Stimulated activated CD8-positive, alpha-beta memory T cell treated with anti-CD3 and anti-CD28 coated beads, Interleukin-7, amount 100 ng/mL, for 1 hour (primary cell): ENCODE data around the gene KDM6A.
"Not testable (repeated sequence)": the region's sequence is repeated elsewhere in the genome, so short reads cannot be mapped to it uniquely, and the experiment has no call there.

Source experiments
- DNase-seq, 2 donors: peaks; one replicate each; pipeline ENCODE4 v3.0.0-alpha.2; 2020; ENCODE audit warnings: low read depth in 2 of 2

Gene KDM6A

GRCh38 chrX:44922980-44923379, 50.0 kb downstream of the KDM6A start:
- no peak for DNase-seq

GRCh38 chrX:44927398-44927797, 54.4 kb downstream of the KDM6A start:
- no peak for DNase-seq

DNA sequence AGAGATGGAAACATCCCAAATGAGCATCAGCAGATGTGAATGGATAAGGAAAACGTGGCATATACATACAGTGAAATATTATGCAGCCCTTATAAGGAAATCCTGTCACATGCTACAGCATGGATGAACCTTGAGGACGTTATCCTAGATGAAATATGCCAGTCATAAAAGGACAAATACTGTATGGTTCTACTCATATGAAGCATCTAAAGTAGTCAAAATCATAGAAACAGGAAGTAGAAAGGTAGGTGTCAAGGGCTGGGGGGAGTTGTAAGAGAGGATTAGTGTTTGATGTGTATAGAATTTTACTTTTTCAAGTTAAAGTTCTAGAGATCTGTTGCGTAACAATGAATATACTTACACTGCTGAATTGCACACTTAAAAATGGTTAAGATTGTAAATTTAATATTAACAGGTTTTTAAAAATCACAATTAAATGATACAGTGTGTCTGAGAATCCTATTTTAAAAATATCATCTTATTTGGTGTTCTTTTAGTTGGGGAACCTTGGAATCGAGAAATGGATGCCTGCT, 58.5 kb downstream of the KDM6A start:
- DNase-seq, result no peak

- DNase-seq, result no peak
Observed at GRCh38 chrX:44935172-44935571, 62.2 kb downstream of the KDM6A start.

GRCh38 chrX:44935640-44936039, 62.7 kb downstream of the KDM6A start:
- no peak for DNase-seq

DNA sequence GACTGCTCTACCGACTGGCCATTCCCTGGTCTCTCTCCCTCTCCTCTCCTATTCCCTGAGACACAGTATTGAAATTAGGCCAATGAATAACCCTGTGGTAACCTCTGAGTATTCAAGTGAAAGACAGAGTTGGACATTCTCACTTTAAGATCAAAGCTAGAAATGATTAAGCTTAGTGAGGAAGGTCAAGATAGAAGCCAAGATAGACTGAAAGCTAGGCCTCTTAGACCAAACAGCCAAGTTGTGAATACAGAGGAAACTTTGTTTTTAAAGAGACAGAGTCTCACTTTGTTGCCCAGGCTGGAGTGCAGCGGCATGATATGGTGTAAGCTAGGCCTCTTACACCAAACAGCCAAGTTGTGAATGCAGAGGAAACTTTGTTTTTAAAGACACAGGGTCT, 64.6 kb downstream of the KDM6A start:
- DNase-seq, result no peak

DNA sequence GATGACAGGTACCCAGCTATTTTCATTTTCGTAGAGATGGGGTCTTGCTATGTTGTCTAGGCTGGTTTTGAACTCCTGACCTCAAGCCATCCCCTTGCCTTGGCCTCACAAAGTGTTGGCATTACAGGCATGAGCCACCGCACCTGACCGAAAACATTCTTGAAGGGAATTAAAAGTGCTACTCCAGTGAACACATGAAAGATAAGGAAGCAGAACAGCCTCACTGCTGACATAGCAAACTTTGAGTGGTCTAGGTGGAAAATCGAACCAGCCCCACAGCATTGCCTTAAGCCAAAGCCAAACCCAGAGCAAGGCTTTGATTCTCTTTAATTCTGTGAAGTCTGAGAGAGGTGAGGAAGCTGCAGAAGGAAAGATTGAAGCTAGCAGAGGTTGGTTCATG, 65.1 kb downstream of the KDM6A start:
- no peak for DNase-seq

- DNase-seq, result not testable (repeated sequence)
Observed at GRCh38 chrX:44940541-44940940, 67.6 kb downstream of the KDM6A start.

GRCh38 chrX:44943007-44943406, 70.0 kb downstream of the KDM6A start:
- DNase-seq, result no peak

DNA sequence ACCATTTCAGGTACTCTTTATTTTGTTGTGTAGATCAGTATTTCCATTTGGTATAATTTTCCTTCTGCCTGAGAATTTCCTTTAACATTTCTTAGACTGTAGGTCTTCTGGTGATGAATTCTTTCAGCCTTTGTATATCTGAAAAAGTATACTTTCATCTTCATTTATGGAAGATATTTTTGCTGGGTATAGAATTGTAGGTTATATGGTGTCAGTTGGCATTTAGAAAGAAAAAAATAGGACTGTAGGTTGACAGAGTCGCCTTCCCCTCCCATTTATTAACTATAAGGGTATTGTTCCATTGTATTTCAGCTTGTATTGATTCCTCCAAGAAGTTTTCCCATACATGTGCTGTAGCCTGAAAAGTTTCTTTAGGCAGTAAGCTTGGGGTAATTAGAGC, 71.9 kb downstream of the KDM6A start:
- no peak for DNase-seq

GRCh38 chrX:44945736-44946135, 72.7 kb downstream of the KDM6A start:
- no peak for DNase-seq

DNA sequence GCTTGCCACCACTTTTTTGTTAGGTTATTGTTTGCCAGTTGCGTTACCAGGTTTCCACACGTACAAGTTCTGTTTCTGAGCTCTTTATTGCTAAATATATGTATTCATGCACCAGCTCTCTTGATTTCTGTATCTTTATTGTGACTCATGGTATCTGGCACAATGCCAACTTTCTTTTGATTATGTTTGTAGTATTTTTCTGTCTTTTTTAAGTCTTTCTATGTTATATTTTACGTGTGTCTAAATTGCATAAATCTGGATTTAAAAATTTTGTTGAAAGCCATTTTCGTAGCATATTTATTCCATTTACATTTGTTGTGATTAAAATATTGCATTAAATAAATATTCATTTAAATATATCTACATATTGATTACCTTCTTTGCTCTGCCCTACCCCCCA, 73.8 kb downstream of the KDM6A start:
- DNase-seq, result no peak

GRCh38 chrX:44947995-44948394, 75.0 kb downstream of the KDM6A start:
- DNase-seq, result no peak

DNA sequence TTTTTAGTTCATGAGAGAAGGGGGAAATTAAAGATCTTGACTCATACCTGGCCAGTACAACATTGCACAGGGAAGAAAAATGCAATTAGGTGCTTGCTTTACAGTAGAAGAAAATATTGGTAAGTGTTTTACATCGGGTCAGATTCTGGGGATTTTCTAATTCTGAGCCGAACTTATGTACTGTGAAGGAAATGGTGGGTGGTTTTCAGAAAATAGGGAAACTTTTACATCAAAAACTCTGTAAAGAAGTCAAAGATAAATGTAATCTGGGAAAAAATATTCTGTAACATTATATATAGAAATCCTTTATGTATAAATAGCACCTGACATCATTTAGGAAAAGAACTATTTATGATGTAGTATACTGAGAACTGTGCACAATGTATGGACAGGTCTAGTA, 75.4 kb downstream of the KDM6A start:
- no peak for DNase-seq

DNA sequence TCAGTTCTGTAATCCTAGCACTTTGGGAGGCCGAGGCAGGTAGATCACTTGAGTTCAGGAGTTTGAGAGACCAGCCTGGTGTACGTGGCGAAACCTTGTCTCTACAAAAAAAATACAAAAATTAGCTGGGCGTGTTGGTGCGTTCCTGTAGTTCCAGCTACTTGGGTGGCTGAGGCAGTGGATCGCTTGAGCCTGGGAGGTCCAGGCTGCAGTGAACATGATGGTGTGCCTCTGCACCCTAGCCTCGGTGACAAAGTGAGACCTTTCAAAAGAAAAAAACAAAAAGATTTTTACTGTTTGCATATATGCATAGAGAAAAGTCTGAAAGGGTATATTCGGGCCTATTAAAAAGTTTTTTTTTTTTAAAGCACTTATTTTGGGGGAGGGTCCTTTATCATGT, 76.1 kb downstream of the KDM6A start:
- no peak for DNase-seq

GRCh38 chrX:44950471-44951366, 77.7 kb downstream of the KDM6A start:
- DNase-seq, result not testable (repeated sequence)

GRCh38 chrX:44951572-44952067, 78.6 kb downstream of the KDM6A start:
- DNase-seq, result no peak

DNA sequence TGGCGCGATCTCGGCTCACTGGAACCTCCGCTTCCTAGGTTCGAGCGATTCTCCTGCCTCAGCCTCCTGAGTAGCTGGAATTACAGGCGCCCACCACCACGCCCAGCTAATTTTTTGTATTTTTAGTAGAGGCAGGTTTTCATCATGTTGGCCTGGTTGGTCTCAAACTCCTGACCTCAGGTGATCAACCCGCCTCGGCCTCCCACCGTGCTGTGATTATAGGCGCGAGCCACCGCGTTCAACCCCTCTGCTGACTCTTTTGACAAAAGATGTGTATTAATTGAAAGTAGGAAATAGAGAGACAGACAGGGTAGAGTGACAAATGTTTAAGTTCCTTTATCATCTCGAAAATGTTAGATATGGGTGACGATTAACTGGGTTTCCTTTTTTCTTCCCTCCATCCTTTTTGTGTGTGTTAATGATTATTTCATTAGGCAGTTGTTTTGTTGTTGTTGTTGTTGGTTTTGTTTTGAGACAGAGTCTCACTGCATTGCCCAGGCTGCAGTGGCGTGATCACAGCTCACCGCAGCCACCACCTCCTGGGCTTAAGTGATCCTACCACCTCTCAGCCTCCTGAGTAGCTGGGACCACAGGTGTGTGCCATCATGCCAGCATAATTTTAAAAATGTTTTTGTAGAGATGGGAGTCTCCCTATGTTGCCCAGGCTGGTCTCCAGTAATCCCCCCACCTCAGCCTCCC, 79.5 kb downstream of the KDM6A start:
- no peak for DNase-seq

DNA sequence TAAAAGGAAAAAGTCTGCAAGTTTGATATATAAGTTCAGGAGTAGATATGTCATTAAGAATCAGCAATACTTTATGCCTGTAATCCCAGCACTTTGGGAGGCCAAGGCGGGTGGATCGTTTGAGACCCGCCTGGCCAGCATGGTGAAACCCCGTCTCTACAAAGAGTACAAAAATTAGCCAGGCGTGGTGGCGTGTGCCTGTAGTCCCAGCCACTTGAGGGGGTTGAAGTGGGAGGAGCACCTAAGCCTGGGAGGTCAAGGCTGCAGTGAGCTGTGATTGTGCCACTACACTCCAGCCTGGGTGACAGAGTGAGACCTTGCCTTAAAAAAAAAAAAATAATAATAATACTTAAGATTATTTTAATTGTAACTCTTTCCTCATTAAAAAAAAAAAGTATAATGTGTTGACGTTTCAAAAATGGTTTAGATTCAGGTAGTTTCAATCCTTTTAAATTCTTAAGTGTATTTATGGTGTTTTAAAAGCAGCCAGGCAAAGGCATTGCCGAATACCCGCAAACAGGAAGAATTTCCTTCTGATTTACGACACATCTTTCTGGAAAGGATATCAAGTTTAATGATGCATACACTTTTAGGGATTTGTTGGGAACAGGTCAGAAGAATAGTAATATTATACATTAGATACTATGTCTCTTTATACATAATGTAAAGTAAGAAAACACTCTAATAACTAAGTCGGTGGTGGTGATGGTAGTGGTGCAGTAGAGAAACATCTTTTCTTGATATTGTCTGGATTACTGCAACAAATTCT, 80.9 kb downstream of the KDM6A start:
- no peak for DNase-seq

- no peak for DNase-seq
Observed at GRCh38 chrX:44954562-44954961, 81.6 kb downstream of the KDM6A start.

DNA sequence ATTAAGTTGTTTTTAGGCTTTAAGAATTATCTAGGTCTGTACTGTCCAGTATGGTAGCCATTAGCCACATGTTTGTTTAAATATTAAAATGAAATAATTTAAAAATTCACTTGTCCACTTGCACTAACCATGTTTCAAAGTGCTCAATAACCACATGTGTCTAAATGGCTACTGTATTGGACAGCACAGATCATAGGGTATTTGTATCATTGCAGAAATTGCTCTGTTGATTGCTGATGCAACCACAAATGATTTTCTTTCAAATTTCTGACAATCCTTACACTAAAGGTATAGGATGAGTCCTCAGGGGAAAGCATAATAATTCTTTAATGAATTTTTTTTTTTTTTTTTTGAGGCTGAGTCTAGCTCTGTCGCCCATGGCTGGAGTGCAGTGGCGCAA, 84.9 kb downstream of the KDM6A start:
- DNase-seq, result no peak

DNA sequence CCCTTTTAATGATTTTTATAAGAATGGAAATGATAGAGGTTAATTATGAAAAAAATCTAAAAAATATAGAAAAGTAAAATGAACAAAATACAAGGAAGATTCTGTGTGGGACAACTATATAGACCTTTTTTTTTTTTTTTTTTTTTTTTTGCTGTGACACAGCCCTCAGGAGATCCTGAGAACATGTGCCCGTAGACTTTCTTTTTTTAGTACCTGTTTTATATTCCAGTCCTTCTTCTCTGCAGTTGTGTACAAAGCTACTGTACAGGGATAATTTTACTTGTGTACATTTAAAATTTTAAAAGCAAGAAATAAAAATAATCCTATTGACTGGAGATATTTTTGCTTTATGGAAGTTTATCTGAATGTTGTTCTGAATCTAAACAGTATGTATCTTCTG, 85.5 kb downstream of the KDM6A start:
- DNase-seq, result no peak
